ENCODE results near the gene RNF149.

DNA sequence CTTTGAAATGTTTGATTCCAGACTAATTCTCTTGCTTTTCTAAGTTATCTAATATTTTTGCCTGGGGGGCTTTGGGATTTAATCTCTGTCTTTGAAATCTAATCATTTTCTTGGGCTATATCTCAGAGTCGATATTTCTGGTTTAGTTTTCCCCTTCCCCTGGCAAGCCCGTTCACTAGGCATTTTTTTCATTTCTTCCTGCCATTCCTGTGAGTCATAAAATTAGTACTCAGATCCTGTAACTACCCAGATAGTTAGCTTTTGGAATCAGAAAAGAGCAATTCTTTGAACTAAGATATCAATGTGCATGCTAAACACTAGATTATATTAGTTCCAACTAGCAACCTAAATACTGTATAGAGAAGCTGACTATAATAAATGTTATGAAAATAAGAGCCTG, 29.4 kb upstream of the RNF149 start:
- TF ChIP-seq POLR2AphosphoS5 (IDR thresholded peaks at IDR 0.05; ENCODE audit: borderline replicate concordance, low read depth, low read length) = no peak
- TF ChIP-seq EZH2 (IDR thresholded peaks at IDR 0.05) = no peak

Measured in SK-N-MC (cell line).